ENCODE data around the gene RAD21L1. TPM values are rescaled to one million over a fixed set of nuclear protein-coding genes. Genes with fewer than 3 reads are reported as not detected.

RAD21L1 gene
- under 1 TPM in 1 of 3 donors, not detected in 2; 0.71 TPM for total RNA-seq

DNA sequence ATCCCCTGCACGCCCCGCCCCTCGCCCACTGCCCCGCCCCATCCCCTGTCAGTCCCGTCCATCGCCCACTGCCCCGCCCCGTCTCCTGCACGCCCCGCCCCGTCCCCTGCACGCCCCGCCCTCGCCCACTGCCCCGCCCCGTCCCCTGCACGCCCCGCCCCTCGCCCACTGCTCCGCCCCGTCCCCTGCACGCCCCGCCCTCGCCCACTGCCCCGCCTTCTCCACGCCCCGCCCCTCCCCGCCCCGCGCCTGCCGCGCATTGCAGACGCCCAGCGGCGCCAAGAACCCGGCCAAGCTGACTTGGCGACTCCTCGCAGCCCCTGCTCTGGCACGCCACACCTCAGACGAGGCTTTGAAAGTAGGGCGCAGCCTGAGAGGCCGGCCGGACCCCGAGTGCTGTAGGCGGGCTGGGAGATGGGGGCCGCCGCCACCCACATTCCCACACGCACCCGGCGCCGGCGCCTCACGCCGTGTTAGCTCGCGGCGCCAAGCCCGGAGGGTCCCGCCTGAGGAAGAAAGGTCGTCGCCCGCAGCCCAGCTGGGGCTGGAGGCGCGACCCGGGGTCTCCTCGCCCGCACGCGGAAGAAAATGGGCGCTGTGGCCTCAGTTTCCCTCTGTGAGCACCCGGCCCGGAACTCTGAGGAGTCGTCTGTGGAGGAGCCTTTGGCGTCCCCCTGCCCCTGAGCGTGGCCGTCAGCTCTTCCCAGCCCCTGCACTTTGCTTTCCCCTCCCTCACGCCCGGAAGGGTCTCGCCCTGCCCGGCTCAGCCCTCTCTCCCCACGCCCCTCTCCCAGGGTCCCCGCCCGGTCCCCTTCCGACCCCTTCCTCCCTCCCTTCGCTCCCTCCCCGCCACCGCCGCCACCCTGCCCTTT lies at the start of gene RAD21L1:
Gene RAD21L1, plus strand, starts transcription at position 262 of the 872 bp plus-strand sequence. CDS start 2,410 bp downstream, outside the sequence.
- Mint-ChIP-seq H3K27me3 (ENCODE audit: low read depth) (peaks cover 10% of the 10 kb centered on the region), H3K4me3 (peak within 1 kb of the TSS; percentile 81), H3K4me1 (ENCODE audit: low read depth) (peaks cover 6% of the 10 kb centered on the region), H3K36me3 (ENCODE audit: insufficient read depth) (no peaks in the 10 kb centered on the region), H3K9me3 (no peaks in the 10 kb centered on the region)
- DNase-seq (peak; percentile 76), ATAC-seq (peak; percentile 79 to 86)

DNA sequence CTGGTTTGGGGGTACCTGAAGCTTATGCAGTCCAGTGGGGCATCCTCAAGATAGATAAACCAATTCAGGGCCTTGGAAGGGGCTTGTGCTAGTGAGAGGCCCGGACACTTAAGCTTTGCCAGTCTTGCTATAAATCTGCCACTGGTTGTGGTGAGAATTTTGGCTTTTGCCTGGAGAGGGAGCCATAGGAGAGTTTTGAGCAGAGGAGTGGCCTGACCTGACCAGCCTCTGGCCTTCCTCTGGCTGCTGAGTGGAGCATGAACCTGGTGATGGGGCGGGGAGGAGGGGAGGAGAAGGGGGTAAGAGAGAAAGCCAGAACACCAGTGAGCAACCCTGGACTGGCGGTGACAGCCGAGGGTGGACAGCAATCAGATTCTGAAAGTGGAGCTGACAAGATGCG lies 48.2 kb upstream of the RAD21L1 start:
- no peak overlapping the region for H3K4me3 Mint-ChIP-seq
- DNase-seq (no peak), ATAC-seq (no peak)
- peaks cover 4% of the 10 kb centered on the region for H3K27me3 Mint-ChIP-seq (ENCODE audit: low read depth)
- no peaks in the 10 kb centered on the region for H3K4me1 Mint-ChIP-seq (ENCODE audit: low read depth)
- peaks cover 19% of the 10 kb centered on the region for H3K36me3 Mint-ChIP-seq (ENCODE audit: insufficient read depth)
- no peaks in the 10 kb centered on the region for H3K9me3 Mint-ChIP-seq

DNA sequence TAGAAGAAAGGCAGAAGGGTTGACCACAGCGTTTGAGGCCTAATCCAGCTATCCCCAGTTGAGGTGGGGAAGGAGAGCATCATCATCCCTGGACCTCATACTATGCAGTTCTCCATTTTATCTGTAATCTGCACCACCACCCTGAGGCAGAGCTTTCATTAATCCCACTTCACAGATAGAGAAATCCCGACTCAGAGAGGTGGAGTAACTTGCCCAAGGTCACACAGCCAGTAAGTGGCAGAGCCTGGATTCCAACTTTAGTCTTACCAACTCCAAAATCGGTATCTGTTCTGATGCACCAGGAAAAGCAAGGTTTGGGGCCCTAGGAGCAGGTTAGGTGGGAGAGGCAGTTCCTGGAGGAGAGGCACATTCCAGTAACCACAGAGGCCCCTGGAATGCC lies 47.7 kb upstream of the RAD21L1 start:
- DNase-seq: no peak
- H3K4me3 Mint-ChIP-seq: no peak overlapping the region
- H3K4me1 Mint-ChIP-seq (ENCODE audit: low read depth): no peaks in the 10 kb centered on the region
- no peaks in the 10 kb centered on the region for H3K9me3 Mint-ChIP-seq
- no peak for ATAC-seq
- H3K27me3 Mint-ChIP-seq (ENCODE audit: low read depth): peaks cover 4% of the 10 kb centered on the region
- H3K36me3 Mint-ChIP-seq (ENCODE audit: insufficient read depth): peaks cover 16% of the 10 kb centered on the region

DNA sequence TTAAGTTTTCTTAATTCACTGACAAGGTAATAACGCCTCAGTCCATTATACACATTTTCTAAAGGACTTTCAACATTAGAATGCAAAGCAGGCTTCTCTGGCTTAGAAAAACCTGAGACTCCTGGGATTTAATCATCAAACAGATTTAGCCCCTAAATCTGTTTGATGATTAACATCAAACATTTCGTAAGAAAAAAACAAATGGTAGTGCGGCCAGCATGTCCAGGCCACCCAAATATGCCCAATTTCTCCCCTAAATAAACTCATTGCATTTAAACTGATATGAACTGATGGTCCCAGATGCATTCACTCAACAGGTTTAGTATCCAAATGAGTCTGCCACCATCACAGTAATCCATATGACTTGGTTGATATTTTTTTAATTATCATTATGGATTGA lies 47.2 kb upstream of the RAD21L1 start:
- Mint-ChIP-seq H3K36me3 (ENCODE audit: insufficient read depth) (peaks cover 12% of the 10 kb centered on the region), H3K9me3 (no peaks in the 10 kb centered on the region), H3K27me3 (ENCODE audit: low read depth) (peaks cover 8% of the 10 kb centered on the region), H3K4me3 (no peak overlapping the region), H3K4me1 (ENCODE audit: low read depth) (no peaks in the 10 kb centered on the region)
- ATAC-seq (no peak), DNase-seq (no peak)

DNA sequence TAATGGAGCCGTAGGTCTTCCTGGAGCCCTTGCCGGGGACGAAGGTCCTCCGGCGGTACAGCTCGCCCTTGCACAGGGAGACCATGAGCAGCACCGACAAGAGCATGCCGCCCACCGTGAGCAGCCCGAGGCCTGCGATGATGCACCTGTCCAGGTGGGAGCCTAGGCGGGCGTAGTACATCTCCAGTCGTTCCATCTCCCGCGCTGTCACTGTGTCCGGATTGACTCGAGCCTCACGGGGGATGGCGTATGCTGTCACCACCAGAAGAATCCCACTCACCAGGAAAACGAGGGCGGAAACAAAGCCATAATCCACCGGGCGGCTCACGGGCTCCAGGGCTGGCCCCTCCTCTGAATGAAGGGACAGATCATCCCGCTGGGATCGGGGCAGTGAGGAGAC lies 44.9 kb upstream of the RAD21L1 start:
- Mint-ChIP-seq H3K27me3 (ENCODE audit: low read depth) (peaks cover 21% of the 10 kb centered on the region), H3K9me3 (no peaks in the 10 kb centered on the region), H3K4me3 (no peak overlapping the region), H3K4me1 (ENCODE audit: low read depth) (peaks cover 8% of the 10 kb centered on the region), H3K36me3 (ENCODE audit: insufficient read depth) (no peaks in the 10 kb centered on the region)
- ATAC-seq (no peak), DNase-seq (no peak)

DNA sequence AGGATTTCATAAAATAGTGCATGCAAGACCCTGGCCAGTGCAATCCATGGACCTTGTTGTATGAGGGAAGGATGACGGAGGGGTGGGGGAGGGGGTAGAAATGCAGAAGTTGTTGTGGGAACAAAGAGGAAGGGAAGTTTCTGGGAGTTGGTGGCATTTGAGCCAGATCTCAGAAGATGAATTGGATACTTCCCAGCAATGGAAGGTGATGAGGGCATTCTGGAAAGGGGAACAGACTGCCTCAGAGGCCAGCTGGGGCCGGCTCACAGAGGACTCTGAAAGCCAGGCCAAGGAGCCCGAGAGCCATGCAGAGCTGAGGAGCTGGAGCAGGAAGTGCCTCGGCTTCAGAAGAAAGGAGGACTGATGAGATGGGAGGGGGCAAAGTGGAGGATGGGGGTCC lies 43.7 kb upstream of the RAD21L1 start:
- Mint-ChIP-seq H3K4me1 (ENCODE audit: low read depth) (peaks cover 8% of the 10 kb centered on the region), H3K27me3 (ENCODE audit: low read depth) (peaks cover 24% of the 10 kb centered on the region), H3K9me3 (no peaks in the 10 kb centered on the region), H3K36me3 (ENCODE audit: insufficient read depth) (no peaks in the 10 kb centered on the region), H3K4me3 (no peak overlapping the region)
- ATAC-seq: no peak
- no peak for DNase-seq

DNA sequence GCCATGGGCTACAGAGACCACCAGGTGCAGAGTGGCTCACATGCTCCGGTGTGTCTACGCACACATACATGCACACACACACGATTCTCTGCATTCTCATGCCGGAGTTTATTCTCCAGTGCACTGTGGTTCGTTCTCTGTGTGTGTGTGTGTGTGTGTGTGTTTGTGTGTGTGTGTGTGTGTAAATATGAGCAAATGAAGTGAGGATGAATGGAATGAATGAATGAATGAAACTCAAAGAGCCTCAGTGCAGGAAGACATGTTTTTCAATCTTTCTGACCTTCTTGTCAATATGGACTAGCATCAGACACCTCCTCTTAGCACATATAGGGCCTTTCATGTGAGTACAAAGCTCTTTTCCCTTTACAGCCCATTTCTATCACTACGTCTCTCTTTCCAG lies 42.7 kb upstream of the RAD21L1 start:
- Mint-ChIP-seq H3K4me3 (no peak overlapping the region), H3K27me3 (ENCODE audit: low read depth) (peaks cover 24% of the 10 kb centered on the region)
- no peak for DNase-seq

DNA sequence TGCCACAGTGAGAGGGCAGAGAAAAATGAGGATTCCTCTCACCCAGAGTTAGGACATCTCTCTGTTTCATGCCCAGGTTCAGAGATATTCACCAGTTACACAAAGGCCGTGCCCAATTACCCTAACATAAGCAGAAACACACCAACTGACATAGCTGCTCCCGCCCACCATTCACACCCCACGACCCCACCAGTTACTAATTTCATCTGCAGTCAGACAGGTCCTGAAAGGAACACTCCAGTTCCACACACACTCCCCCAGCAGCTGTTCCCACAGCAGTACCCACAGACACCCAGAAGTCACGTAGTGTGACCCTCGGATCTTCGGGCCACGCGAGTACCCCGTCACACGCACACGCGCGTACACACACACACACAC lies 41.6 kb upstream of the RAD21L1 start:
- no peak for ATAC-seq
- no peaks in the 10 kb centered on the region for H3K36me3 Mint-ChIP-seq (ENCODE audit: insufficient read depth)
- no peaks in the 10 kb centered on the region for H3K9me3 Mint-ChIP-seq
- peak overlapping the region; percentile 72 for H3K4me3 Mint-ChIP-seq
- peaks cover 24% of the 10 kb centered on the region for H3K27me3 Mint-ChIP-seq (ENCODE audit: low read depth)
- DNase-seq: no peak
- peaks cover 8% of the 10 kb centered on the region for H3K4me1 Mint-ChIP-seq (ENCODE audit: low read depth)

More for the DNA sequence above, 42.7 kb upstream of the RAD21L1 start:
- H3K36me3 Mint-ChIP-seq (ENCODE audit: insufficient read depth): no peaks in the 10 kb centered on the region
- H3K4me1 Mint-ChIP-seq (ENCODE audit: low read depth): peaks cover 8% of the 10 kb centered on the region
- no peaks in the 10 kb centered on the region for H3K9me3 Mint-ChIP-seq
- ATAC-seq: no peak

DNA sequence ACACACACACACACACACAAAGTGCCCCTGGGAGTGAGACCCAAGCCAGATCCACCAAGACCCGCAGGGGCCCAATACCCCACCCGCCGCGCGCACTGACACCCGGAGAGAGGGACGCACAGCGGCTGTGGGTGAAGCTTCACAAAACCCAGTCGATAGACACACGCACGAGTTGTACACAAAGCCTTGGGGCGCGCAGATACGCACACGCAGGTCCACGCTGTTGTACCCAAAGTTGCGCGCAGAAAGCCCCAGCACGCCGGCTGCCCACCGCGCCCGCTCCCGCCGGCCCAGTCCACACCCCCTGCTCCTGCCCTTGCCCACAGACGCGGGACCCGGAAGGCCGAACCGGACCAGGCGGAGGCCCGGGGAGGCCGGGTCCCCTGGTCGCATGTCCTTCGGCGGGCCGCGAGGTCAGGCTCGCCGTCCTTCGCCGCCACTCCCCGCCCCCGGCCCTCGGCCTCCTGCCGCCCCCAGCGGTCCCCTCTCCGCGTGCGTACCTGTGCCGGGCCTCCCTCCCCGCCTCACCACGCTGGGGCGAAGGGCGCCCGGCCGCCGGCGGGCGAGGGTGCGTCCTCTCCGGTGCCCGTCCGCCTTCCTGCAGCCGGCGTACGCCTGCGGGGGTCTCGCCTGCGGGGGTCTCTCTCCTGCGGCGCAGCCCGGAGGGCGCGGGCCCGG lies 41.1 kb upstream of the RAD21L1 start, which contains the start of gene TMEM74B:
Gene TMEM74B, minus strand, starts transcription at position 344 of the 678 bp plus-strand sequence. CDS start 1,180 bp downstream, outside the sequence.
- Mint-ChIP-seq H3K36me3 (ENCODE audit: insufficient read depth) (no peaks in the 10 kb centered on the region), H3K4me1 (ENCODE audit: low read depth) (peaks cover 8% of the 10 kb centered on the region), H3K4me3 (peak within 1 kb of the TSS; percentile 72), H3K27me3 (ENCODE audit: low read depth) (peaks cover 27% of the 10 kb centered on the region), H3K9me3 (no peaks in the 10 kb centered on the region)
- ATAC-seq: peak; percentile 29 to 52
- DNase-seq: no peak

DNA sequence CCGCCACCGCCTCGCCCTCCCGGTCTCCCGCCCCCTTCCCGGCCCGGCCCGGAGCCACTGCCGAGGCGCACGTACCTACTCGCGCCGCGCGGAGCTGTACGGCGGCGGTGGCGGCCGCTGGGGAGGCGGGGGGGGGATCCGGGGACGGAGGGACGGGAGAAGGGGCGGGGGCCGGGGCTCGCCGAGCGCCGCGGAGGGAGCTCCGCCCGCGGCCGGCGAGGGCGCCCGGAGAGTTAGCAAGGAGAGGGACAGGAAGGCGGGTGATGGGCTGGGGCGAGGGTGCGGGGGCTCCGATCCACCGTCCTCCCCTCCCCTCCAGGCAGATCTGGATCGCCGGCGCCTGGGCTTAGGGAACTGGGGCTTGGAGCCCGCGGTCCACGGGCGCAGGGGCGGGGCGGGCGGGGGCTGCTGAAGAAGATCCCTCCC lies 40.5 kb upstream of the RAD21L1 start:
- no peak for DNase-seq
- peak; percentile 57 to 59 for ATAC-seq
- peaks cover 27% of the 10 kb centered on the region for H3K27me3 Mint-ChIP-seq (ENCODE audit: low read depth)
- H3K9me3 Mint-ChIP-seq: no peaks in the 10 kb centered on the region
- peaks cover 8% of the 10 kb centered on the region for H3K4me1 Mint-ChIP-seq (ENCODE audit: low read depth)
- no peaks in the 10 kb centered on the region for H3K36me3 Mint-ChIP-seq (ENCODE audit: insufficient read depth)
- no peak overlapping the region for H3K4me3 Mint-ChIP-seq

DNA sequence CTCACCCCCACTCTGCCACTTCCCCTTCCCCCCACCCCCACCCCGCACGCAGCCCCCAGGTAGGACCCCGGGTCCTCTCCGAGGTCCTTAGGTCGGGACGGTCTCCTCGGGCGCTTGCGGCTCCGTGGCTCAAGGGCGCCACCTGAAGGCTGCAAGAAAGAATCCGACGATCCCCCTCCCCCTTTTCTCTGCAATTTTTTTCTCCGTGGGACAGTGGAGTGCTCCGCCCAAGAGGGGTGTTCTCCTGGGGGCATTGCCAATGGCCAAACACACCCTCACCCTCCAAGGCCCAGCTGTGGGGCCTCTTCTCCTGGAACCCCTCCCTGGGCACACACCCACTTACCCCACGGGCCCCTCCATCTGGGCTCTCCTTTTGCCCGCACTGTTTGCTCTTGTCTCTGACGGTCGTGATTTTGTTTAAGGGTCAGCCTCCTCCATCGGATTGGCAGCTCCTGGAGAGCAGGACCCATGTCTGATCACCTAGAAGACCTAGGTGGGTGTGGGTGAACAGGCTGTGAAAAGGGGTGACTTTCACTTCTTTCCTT lies 40.0 kb upstream of the RAD21L1 start:
- no peaks in the 10 kb centered on the region for H3K36me3 Mint-ChIP-seq (ENCODE audit: insufficient read depth)
- DNase-seq: peak; percentile 15
- H3K4me1 Mint-ChIP-seq (ENCODE audit: low read depth): peaks cover 8% of the 10 kb centered on the region
- ATAC-seq: peak; percentile 58 to 72
- H3K4me3 Mint-ChIP-seq: peak overlapping the region; percentile 61
- peaks cover 27% of the 10 kb centered on the region for H3K27me3 Mint-ChIP-seq (ENCODE audit: low read depth)
- no peaks in the 10 kb centered on the region for H3K9me3 Mint-ChIP-seq

DNA sequence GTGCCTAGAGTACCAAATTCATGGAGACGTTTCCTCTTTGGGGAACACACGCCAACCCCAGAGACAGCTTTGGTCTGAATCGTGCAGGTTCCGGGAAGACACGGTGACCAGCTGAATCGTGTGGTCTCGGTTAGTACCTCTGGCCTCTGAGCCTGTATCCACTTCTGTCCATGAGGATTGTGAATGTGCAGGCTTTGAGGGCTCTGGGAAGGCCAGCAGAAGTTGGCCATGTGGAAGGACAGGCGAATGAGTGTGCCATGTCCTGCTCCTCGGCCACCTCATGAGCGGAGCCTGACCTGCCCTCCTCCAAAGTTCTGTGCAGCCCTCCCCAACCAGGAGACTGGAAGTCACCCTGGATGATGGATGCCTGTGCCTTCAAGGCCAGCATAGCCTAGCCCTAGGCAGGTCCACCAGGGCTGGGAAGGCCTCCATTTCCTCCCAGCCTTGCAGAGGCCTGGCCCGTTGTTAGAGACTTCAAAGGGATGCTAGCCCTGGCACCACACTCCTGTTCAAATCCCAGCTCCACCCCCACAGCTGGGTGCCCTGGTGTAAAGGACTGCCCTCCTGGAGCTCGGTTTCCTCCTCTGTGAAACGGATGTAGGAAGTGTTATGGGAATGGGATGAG lies 39.4 kb upstream of the RAD21L1 start:
- no peak for ATAC-seq
- DNase-seq: no peak
- H3K4me1 Mint-ChIP-seq (ENCODE audit: low read depth): peaks cover 8% of the 10 kb centered on the region
- peaks cover 27% of the 10 kb centered on the region for H3K27me3 Mint-ChIP-seq (ENCODE audit: low read depth)
- H3K4me3 Mint-ChIP-seq: peak overlapping the region; percentile 61
- no peaks in the 10 kb centered on the region for H3K9me3 Mint-ChIP-seq
- no peaks in the 10 kb centered on the region for H3K36me3 Mint-ChIP-seq (ENCODE audit: insufficient read depth)

DNA sequence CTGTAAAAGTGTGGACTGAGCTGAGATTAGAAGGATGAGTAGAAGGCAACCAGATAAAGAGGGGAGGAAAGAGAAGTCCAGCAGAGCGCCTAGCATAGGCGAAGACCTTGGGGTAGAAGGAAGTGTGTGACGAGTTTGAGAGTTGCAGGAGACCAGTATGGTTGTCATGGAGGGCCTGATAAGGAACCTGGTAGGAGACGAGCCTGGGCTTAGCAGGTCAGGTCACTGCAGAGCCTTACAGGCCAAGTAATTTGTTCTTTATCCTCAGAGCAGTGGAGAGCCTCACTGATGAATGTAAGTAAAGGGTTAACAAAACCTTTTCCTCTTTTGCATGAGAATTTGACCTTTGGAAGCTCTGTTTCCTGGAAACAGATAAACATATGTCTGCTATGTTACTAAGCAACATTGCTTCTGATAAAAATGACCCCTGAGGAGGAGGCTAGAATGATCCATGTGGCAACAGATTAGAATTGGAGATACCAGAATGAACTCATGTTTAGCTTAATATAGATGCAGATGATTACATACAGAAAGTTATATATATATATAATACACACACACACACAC lies 38.2 kb upstream of the RAD21L1 start:
- Mint-ChIP-seq H3K4me3 (no peak overlapping the region), H3K27me3 (ENCODE audit: low read depth) (peaks cover 22% of the 10 kb centered on the region), H3K36me3 (ENCODE audit: insufficient read depth) (no peaks in the 10 kb centered on the region), H3K9me3 (no peaks in the 10 kb centered on the region), H3K4me1 (ENCODE audit: low read depth) (peaks cover 8% of the 10 kb centered on the region)
- DNase-seq: no peak
- no peak for ATAC-seq

DNA sequence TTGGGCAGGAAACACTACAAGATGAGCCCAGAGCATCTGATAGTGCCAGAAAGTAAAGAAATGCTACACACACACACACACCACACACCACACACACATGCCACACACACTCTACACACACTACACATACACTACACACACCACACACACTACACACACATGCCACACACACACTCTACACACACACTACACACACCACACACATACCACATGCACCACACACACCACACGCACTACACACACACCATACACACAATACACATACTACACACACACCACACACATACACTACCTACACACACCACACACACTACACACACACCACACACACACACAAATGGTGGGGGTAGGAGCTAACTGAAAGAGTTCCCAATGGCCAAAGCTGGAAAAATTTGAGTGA lies 37.5 kb upstream of the RAD21L1 start:
- DNase-seq (no peak), ATAC-seq (no peak)
- H3K4me1 Mint-ChIP-seq (ENCODE audit: low read depth): peaks cover 8% of the 10 kb centered on the region
- no peaks in the 10 kb centered on the region for H3K9me3 Mint-ChIP-seq
- H3K27me3 Mint-ChIP-seq (ENCODE audit: low read depth): peaks cover 21% of the 10 kb centered on the region
- H3K36me3 Mint-ChIP-seq (ENCODE audit: insufficient read depth): no peaks in the 10 kb centered on the region
- no peak overlapping the region for H3K4me3 Mint-ChIP-seq

All from activated T-cell treated with anti-CD3 and anti-CD28 coated beads, Interleukin-2, amount 50 U/mL, for 4 hours (primary cell).